ENCODE results near the gene SANBR. TPM values are rescaled to one million over a fixed set of nuclear protein-coding genes. Genes with fewer than 3 reads are reported as not detected.
"Not testable (repeated sequence)": the region's sequence is repeated elsewhere in the genome, so short reads cannot be mapped to it uniquely, and the experiment has no call there.

Gene SANBR
- 1 to 10 TPM; 4.7 to 5.5 TPM for total RNA-seq
- long read RNA-seq, partial matches to known transcripts, result 3 of 5 reads
- long read RNA-seq, other reads (novel, unspliced or antisense), result 2 of 5 reads

GRCh38 chr2:61065714-61066709, at the start of gene SANBR:
TSS of gene SANBR (plus strand) at chr2:61065871. CDS start at chr2:61070351, 4,480 bp downstream.
- DNase-seq (peak; percentile 89), ATAC-seq (peak; percentile 99)
- intact Hi-C loops (cut with DNase I), result no loop called here

- DNase-seq (no peak), ATAC-seq (no peak)
- intact Hi-C loops (cut with DNase I), result no loop called here
These were observed 49.7 kb upstream of the SANBR start for GRCh38 chr2:61015976-61016375.

GRCh38 chr2:61016392-61017002, 49.2 kb upstream of the SANBR start:
- no peak for ATAC-seq
- intact Hi-C loops (cut with DNase I), result no loop called here

GRCh38 chr2:61017003-61017555, 48.6 kb upstream of the SANBR start:
- peak; percentile 83 to 94 for ATAC-seq
- intact Hi-C loops (cut with DNase I), result no loop called here
- peak; percentile 64 for DNase-seq

More at GRCh38 chr2:61016392-61017002, 49.2 kb upstream of the SANBR start:
- no peak for DNase-seq

- intact Hi-C loops (cut with DNase I), result no loop called here
- ATAC-seq (peak; percentile 96 to 98), DNase-seq (peak; percentile 79)
These were observed 47.9 kb upstream of the SANBR start, which contains the start of the genes PEX13 and PUS10 for GRCh38 chr2:61017556-61018317. TSS of gene PEX13 (plus strand) at chr2:61017720. CDS start at chr2:61017760, 40 bp downstream. TSS of gene PUS10 (minus strand) at chr2:61018255. CDS start at chr2:61011890, 6,365 bp downstream.

GRCh38 chr2:61018318-61018755, 47.3 kb upstream of the SANBR start:
- intact Hi-C loops (cut with DNase I), result no loop called here
- DNase-seq (no peak), ATAC-seq (no peak)

GRCh38 chr2:61018798-61019197, 46.9 kb upstream of the SANBR start:
- intact Hi-C loops (cut with DNase I), result no loop called here
- ATAC-seq (no peak), DNase-seq (no peak)

GRCh38 chr2:61021228-61021660, 44.4 kb upstream of the SANBR start:
- intact Hi-C loops (cut with DNase I), result no loop called here
- no peak for ATAC-seq
- DNase-seq, result no peak

- ATAC-seq (no peak), DNase-seq (no peak)
- intact Hi-C loops (cut with DNase I), result no loop called here
These were observed 42.0 kb upstream of the SANBR start for GRCh38 chr2:61023670-61024069.

GRCh38 chr2:61029533-61029932, 36.1 kb upstream of the SANBR start:
- no peak for ATAC-seq
- intact Hi-C loops (cut with DNase I), result no loop called here
- no peak for DNase-seq

- intact Hi-C loops (cut with DNase I); ATAC-seq; DNase-seq: not testable (repeated sequence)
These were observed 31.1 kb upstream of the SANBR start for GRCh38 chr2:61034592-61034991.

- intact Hi-C loops (cut with DNase I); DNase-seq; ATAC-seq: not testable (repeated sequence)
These were observed 29.0 kb upstream of the SANBR start for GRCh38 chr2:61036643-61037042.

GRCh38 chr2:61042807-61043206, 22.9 kb upstream of the SANBR start:
- intact Hi-C loops (cut with DNase I), result no loop called here
- DNase-seq, result no peak
- ATAC-seq, result peak in 1 of 2 donors; percentile 43

GRCh38 chr2:61044636-61045035, 21.0 kb upstream of the SANBR start:
- DNase-seq, result no peak
- ATAC-seq, result peak; percentile 66 to 78
- intact Hi-C loops (cut with DNase I), result no loop called here

GRCh38 chr2:61045226-61045625, 20.4 kb upstream of the SANBR start:
- DNase-seq (no peak), ATAC-seq (no peak)
- intact Hi-C loops (cut with DNase I), result no loop called here

- intact Hi-C loops (cut with DNase I), result no loop called here
- ATAC-seq, result peak in 1 of 2 donors; percentile 42
These were observed 19.7 kb upstream of the SANBR start for GRCh38 chr2:61045999-61046398.

GRCh38 chr2:61055557-61055956, 10.1 kb upstream of the SANBR start:
- ATAC-seq, result no peak
- DNase-seq, result no peak
- intact Hi-C loops (cut with DNase I), result no loop called here

More at GRCh38 chr2:61045999-61046398, 19.7 kb upstream of the SANBR start:
- DNase-seq, result no peak

GRCh38 chr2:61057562-61057961, 8.1 kb upstream of the SANBR start:
- ATAC-seq (no peak), DNase-seq (no peak)
- intact Hi-C loops (cut with DNase I), result no loop called here

- intact Hi-C loops (cut with DNase I), result no loop called here
- DNase-seq (no peak), ATAC-seq (no peak)
These were observed 6.3 kb upstream of the SANBR start for GRCh38 chr2:61059382-61059781.
